ENCODE results near the gene NUP85. TPM values are rescaled to one million over a fixed set of nuclear protein-coding genes. Genes with fewer than 3 reads are reported as not detected.

Gene NUP85
- total and polyA plus RNA-seq, 2 experiments from 2014 or later: 59.4 to 114 TPM

DNA sequence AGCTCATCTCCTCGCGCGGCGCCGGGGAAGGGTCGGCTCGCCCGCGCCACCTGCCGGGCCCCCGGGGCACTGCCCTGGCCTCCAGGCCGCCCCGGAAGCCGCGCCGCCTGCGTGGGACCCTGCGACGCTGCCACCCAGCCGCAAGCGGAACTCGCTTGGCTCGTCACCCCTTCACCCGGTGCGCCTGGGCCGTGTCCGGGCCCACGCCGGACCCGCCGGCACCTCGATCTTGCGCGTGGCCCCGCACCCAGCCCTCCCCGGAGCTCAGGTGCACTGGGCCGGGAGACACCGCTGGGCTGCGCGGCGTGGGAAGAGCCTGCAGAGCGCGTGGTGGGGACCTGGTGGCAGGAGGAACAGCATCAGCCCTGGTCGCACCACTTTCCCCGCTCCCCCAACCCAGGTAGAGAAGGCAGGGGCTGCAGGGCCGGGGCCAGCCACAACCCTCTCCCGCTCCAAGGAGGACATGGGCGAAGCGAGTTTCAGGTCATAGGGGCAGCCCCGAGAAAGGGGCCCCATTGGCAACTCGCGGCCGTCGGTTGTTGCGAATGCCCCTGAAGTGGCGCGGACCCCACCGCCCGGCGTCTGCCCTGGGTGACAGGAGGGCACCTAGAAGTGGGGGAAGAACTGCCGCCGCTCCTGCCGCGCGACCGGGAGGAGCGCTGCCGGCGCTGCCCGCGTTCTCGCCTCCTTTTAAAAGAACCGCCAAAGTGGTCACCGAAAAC, 65.9 kb downstream of the NUP85 start:
- H3K4me1 Mint-ChIP-seq: peaks cover 21% of the 10 kb centered on the region
- ATAC-seq: peak; percentile 21
- TF ChIP-seq, protein P1, sequence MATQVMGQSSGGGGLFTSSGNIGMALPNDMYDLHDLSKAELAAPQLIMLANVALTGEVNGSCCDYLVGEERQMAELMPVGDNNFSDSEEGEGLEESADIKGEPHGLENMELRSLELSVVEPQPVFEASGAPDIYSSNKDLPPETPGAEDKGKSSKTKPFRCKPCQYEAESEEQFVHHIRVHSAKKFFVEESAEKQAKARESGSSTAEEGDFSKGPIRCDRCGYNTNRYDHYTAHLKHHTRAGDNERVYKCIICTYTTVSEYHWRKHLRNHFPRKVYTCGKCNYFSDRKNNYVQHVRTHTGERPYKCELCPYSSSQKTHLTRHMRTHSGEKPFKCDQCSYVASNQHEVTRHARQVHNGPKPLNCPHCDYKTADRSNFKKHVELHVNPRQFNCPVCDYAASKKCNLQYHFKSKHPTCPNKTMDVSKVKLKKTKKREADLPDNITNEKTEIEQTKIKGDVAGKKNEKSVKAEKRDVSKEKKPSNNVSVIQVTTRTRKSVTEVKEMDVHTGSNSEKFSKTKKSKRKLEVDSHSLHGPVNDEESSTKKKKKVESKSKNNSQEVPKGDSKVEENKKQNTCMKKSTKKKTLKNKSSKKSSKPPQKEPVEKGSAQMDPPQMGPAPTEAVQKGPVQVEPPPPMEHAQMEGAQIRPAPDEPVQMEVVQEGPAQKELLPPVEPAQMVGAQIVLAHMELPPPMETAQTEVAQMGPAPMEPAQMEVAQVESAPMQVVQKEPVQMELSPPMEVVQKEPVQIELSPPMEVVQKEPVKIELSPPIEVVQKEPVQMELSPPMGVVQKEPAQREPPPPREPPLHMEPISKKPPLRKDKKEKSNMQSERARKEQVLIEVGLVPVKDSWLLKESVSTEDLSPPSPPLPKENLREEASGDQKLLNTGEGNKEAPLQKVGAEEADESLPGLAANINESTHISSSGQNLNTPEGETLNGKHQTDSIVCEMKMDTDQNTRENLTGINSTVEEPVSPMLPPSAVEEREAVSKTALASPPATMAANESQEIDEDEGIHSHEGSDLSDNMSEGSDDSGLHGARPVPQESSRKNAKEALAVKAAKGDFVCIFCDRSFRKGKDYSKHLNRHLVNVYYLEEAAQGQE (IDR thresholded peaks at IDR 0.05; ENCODE audit: unreplicated experiment): peak; percentile 6
- TF ChIP-seq POLR2AphosphoS5 (IDR thresholded peaks at IDR 0.05; ENCODE audit: low read depth) (peak; percentile 54), EZH2phosphoT487 (IDR thresholded peaks at IDR 0.05; ENCODE audit: unreplicated experiment) (no peak), CREB1 (CRISPR knock-in tag; IDR thresholded peaks at IDR 0.05; ENCODE audit: low read depth) (peak; percentile 94), EZH2 (IDR thresholded peaks at IDR 0.05; ENCODE audit: low read depth, unreplicated experiment) (no peak)
- TF ChIP-seq, protein P2, sequence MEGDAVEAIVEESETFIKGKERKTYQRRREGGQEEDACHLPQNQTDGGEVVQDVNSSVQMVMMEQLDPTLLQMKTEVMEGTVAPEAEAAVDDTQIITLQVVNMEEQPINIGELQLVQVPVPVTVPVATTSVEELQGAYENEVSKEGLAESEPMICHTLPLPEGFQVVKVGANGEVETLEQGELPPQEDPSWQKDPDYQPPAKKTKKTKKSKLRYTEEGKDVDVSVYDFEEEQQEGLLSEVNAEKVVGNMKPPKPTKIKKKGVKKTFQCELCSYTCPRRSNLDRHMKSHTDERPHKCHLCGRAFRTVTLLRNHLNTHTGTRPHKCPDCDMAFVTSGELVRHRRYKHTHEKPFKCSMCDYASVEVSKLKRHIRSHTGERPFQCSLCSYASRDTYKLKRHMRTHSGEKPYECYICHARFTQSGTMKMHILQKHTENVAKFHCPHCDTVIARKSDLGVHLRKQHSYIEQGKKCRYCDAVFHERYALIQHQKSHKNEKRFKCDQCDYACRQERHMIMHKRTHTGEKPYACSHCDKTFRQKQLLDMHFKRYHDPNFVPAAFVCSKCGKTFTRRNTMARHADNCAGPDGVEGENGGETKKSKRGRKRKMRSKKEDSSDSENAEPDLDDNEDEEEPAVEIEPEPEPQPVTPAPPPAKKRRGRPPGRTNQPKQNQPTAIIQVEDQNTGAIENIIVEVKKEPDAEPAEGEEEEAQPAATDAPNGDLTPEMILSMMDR (conservative IDR thresholded peaks at IDR 0.05; ENCODE audit: low read depth in 2 of 2): peak; percentile 40 to 68; a peak in 3 of 4 replicates
- H3K79me2 ChIP-seq (replicated peaks; ENCODE audit: insufficient read depth): no peaks in the 10 kb centered on the region
- H3K36me3 ChIP-seq (ENCODE audit: insufficient read depth): peaks cover under 1% of the 10 kb centered on the region; the same call in 1 of the 2 replicates
- H3K9me3 Mint-ChIP-seq: no peaks in the 10 kb centered on the region
- H3K4me3 ChIP-seq: peak overlapping the region; percentile 99
- H3K4me1 ChIP-seq (ENCODE audit: insufficient read depth): peaks cover 10% of the 10 kb centered on the region
- peak overlapping the region; percentile 98 for H2AFZ ChIP-seq
- no peak overlapping the region for H3K27ac Mint-ChIP-seq
- no peaks in the 10 kb centered on the region for H3K9me2 ChIP-seq (ENCODE audit: insufficient read depth)
- H3K4me2 ChIP-seq: peak overlapping the region; percentile 96
- H3K27ac ChIP-seq (ENCODE audit: low read depth): no peak overlapping the region
- peaks cover 17% of the 10 kb centered on the region for H3K27me3 Mint-ChIP-seq (ENCODE audit: insufficient read depth, low read depth, poor library complexity)
- peaks cover 37% of the 10 kb centered on the region for H3F3A ChIP-seq (replicated peaks; ENCODE audit: low read depth)
- H4K20me1 ChIP-seq (replicated peaks; ENCODE audit: insufficient read depth): no peaks in the 10 kb centered on the region
- peak overlapping the region; percentile 70 for H3K4me3 Mint-ChIP-seq
- peak; percentile 84 for DNase-seq (ENCODE audit: low spot score)
- H3K27me3 ChIP-seq (ENCODE audit: insufficient read depth): no peaks in the 10 kb centered on the region
- peaks cover 23% of the 10 kb centered on the region for H3K36me3 Mint-ChIP-seq (ENCODE audit: low read depth)

DNA sequence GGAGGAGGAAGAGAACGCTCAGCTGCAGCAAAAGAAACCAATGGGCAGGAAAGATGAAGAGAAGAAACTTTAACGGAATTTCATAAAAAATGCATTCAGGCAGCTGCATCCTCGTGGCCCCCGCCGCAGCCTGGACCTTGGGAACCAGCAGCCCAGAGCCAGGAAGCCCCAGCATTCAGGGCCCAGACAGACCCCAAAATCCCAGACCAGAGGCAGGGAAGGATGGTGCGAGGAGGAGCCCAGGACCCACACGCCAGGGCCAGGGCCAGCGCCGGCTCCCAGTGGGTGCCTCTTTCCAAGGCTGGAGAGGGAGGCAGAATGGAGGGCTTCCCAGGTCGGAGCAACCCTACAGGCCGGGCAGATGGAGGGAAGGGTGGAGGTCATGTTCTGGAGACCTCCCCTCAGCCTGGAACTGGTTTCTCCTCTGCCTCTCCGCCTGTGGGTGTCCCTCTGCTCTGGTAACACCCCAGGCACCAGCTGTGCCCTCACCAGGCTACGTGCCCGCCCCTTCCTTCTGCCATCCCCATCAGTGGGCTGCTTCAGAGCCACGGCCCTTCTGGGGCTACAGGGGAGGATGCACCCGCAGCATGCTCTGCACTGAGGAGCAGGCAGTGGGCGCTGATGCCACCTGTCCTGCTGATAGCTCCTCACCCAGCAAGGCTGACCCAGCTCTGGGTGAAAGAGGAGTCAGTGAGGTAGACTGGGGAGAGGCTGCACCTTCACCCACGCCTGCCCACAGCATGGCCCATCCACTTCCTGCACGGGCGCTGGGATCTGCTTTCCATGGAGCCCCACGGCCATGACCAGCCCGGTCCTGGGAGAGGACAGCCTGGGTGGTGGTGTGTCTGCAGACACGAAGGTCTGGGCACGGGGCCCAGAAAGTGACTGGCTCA, 66.7 kb downstream of the NUP85 start:
- TF ChIP-seq, protein P2 (conservative IDR thresholded peaks at IDR 0.05; ENCODE audit: low read depth in 2 of 2): peak in 1 of 2 experiments; percentile 21; a peak in 2 of 4 replicates
- no peak for TF ChIP-seq ZNF114 (CRISPR knock-in tag; IDR thresholded peaks at IDR 0.05)
- H2AFZ ChIP-seq: peak overlapping the region; percentile 98
- no peaks in the 10 kb centered on the region for H3K27me3 ChIP-seq (ENCODE audit: insufficient read depth)
- H3K79me2 ChIP-seq (replicated peaks; ENCODE audit: insufficient read depth): no peaks in the 10 kb centered on the region
- H3K4me3 ChIP-seq: peak overlapping the region; percentile 99
- no peak overlapping the region for H3K27ac Mint-ChIP-seq
- peak overlapping the region; percentile 70 for H3K4me3 Mint-ChIP-seq
- H3K9me3 Mint-ChIP-seq: no peaks in the 10 kb centered on the region
- no peaks in the 10 kb centered on the region for H4K20me1 ChIP-seq (replicated peaks; ENCODE audit: insufficient read depth)
- no peaks in the 10 kb centered on the region for H3K36me3 ChIP-seq (ENCODE audit: insufficient read depth)
- peaks cover 10% of the 10 kb centered on the region for H3K4me1 ChIP-seq (ENCODE audit: insufficient read depth)
- peak overlapping the region; percentile 96 for H3K4me2 ChIP-seq
- H3K9me2 ChIP-seq (ENCODE audit: insufficient read depth): no peaks in the 10 kb centered on the region
- no peak overlapping the region for H3K27ac ChIP-seq (ENCODE audit: low read depth)
- peaks cover 15% of the 10 kb centered on the region for H3K36me3 Mint-ChIP-seq (ENCODE audit: low read depth)
- H3F3A ChIP-seq (replicated peaks; ENCODE audit: low read depth): peaks cover 29% of the 10 kb centered on the region
- peaks cover 21% of the 10 kb centered on the region for H3K4me1 Mint-ChIP-seq
- peaks cover 17% of the 10 kb centered on the region for H3K27me3 Mint-ChIP-seq (ENCODE audit: insufficient read depth, low read depth, poor library complexity)
- DNase-seq (ENCODE audit: low spot score) (no peak), ATAC-seq (no peak; the same call in 2 of the 3 replicates)

All from GM23338 (cell line).